HL-60 (cell line): ENCODE measurements around the gene OSBPL5.

ENCODE experiments used
- TF ChIP-seq, protein P1 (sequence below): IDR thresholded peaks from one replicate; pipeline ENCODE4 v1.5.1; 2011; ENCODE audit warnings: low read length, control low read depth, inconsistent platforms; ENCODE audit not compliant: insufficient read depth
- TF ChIP-seq, protein P2 (sequence below): IDR thresholded peaks from 2 replicates; pipeline ENCODE4 v1.6.1; 2012; ENCODE audit warnings: low read depth; ENCODE audit not compliant: insufficient replicate concordance

DNA sequence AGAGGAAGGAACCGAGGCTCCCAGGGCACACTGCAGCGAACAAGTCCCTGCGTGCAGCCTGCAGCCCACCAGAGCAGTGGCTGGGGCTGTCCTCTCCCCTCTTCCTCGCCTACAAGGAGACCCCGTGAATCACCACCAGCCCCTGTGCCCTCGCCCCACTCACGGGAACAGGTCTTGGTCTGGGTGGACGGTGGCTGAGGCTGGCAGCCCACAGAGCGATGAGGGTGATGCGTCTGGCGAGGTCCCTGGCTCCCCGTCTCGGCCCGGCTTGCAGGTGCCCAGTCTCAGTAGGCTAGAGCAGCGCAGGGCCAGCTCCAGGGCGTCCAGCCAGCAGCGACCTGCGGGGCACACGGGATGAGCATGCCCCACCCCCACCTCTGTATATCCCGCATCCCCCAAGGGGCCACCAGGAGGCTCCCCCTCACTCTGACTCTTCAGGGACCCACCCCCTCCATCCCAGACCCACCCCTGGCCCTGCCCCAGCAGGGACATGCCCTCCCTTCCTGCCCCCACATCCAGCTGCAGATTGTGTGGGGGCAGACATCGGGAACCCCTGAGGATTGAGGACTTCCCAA is 57.4 kb downstream of the OSBPL5 start:
- TF ChIP-seq, protein P1, sequence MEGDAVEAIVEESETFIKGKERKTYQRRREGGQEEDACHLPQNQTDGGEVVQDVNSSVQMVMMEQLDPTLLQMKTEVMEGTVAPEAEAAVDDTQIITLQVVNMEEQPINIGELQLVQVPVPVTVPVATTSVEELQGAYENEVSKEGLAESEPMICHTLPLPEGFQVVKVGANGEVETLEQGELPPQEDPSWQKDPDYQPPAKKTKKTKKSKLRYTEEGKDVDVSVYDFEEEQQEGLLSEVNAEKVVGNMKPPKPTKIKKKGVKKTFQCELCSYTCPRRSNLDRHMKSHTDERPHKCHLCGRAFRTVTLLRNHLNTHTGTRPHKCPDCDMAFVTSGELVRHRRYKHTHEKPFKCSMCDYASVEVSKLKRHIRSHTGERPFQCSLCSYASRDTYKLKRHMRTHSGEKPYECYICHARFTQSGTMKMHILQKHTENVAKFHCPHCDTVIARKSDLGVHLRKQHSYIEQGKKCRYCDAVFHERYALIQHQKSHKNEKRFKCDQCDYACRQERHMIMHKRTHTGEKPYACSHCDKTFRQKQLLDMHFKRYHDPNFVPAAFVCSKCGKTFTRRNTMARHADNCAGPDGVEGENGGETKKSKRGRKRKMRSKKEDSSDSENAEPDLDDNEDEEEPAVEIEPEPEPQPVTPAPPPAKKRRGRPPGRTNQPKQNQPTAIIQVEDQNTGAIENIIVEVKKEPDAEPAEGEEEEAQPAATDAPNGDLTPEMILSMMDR, result no peak
- TF ChIP-seq, protein P2, sequence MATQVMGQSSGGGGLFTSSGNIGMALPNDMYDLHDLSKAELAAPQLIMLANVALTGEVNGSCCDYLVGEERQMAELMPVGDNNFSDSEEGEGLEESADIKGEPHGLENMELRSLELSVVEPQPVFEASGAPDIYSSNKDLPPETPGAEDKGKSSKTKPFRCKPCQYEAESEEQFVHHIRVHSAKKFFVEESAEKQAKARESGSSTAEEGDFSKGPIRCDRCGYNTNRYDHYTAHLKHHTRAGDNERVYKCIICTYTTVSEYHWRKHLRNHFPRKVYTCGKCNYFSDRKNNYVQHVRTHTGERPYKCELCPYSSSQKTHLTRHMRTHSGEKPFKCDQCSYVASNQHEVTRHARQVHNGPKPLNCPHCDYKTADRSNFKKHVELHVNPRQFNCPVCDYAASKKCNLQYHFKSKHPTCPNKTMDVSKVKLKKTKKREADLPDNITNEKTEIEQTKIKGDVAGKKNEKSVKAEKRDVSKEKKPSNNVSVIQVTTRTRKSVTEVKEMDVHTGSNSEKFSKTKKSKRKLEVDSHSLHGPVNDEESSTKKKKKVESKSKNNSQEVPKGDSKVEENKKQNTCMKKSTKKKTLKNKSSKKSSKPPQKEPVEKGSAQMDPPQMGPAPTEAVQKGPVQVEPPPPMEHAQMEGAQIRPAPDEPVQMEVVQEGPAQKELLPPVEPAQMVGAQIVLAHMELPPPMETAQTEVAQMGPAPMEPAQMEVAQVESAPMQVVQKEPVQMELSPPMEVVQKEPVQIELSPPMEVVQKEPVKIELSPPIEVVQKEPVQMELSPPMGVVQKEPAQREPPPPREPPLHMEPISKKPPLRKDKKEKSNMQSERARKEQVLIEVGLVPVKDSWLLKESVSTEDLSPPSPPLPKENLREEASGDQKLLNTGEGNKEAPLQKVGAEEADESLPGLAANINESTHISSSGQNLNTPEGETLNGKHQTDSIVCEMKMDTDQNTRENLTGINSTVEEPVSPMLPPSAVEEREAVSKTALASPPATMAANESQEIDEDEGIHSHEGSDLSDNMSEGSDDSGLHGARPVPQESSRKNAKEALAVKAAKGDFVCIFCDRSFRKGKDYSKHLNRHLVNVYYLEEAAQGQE, result no peak
